T follicular helper cell (primary cell): Measurements from ENCODE around the gene KLHL22.
A peak's percentile ranks its signal among the peaks of the same experiment; 100 is the strongest.
"Not testable (repeated sequence)": the region's sequence is repeated elsewhere in the genome, so short reads cannot be mapped to it uniquely, and the experiment has no call there.

Source experiments
- DNase-seq: peaks from one replicate; pipeline ENCODE4 v3.0.0-alpha.2; 2020; ENCODE audit warnings: low read depth

The KLHL22 gene

DNA sequence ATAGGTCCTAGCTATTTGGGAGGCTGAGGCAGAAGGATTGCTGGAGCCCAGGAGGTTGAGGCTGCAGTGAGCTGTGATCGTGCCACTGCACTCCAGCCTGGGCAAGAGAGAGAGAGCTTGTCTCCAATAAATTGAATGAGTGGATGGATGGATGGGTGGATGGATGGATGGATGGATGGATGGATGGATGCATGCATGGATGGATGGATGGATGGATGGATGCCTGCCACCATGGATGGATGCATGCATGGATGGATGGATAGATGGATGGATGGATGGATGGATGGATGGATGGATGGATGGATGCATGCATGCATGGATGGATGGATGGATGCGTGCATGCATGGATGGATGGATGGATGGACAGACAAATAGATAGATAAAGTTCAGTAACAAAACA lies 25.1 kb downstream of the KLHL22 start:
- not testable (repeated sequence) for DNase-seq

DNA sequence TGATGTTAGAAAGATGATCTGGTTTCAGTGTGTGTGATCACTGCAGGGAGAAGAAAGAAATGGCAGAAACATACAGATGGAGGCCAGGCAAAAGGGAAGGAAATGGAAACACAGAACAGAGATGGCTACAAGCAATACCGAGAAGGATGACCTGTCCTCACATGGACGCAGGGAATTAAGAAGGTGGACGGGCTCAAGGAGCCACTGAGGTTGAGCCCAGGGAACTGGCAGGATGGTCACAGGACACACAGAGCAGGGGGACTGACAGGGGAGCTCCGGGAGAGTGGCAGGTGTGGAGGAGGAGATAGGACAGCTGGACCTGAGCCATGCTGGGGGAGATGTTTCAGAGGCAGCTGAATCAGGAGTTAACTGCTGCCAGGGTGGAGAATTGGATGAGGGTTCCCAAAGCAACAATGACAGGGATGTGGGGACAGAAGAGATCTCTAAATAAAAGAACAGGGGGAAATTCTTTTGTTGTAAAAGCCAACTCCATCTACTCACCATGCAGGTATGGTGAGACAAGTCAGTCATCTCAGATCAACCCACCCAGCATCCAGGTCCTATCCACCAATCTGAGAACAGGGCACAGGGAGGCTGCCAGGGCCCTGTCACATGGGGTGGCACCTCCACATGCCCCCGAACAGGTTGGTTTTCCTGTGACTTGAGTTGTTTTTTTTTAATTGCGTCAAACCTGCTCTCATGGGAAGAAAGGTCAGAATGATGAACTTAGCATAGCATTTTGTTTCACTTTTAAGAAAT lies 26.3 kb downstream of the KLHL22 start:
- DNase-seq = no peak

DNA sequence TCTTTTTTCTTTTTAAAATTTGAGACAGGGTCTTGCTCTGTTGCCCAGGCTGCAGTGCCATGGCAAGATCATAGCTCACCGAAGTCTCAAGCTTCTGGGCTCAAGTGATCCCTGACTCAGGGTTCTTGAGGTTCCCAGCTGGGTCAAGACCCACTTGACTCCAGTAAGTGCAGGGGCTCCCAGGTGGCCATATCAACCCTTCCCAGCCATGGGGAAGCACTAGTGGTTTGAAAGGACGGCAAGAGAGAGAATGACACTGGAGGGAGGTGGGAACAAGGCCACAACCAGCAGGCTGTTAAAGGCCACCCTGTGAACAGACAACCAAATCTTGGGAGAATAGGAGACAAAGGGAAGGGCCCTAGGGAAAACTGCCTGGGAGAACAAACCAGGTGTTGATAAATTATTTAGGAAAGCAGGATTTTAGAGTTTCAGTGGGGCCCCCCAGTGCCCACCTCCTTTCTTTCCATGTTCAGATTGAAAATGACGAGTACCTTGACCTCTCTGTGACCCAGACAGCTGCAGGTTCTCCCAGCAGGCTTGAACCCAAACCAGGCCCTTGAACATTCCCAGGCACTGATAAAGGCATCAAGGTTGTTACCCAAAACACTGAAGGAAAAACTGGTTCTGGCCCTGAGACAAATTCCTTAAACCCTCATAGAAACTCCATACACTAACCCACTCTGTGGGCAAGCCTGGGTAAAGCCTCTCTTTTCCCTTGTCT lies 28.8 kb downstream of the KLHL22 start:
- no peak for DNase-seq

DNA sequence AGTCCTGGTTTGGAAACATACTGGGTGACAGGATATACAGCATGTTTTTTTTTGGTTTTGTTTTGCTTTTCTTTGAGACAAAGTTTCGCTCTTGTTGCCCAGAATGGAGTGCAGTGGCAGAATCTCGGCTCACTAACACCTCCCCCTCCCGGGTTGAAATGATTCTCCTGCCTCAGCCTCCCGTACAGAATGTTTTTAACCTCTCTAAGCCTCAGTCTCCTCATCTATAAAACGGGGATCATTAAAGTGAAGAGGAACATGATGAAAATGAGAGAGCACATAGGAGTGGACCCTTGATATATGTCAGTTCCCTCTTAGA lies 29.9 kb downstream of the KLHL22 start:
- DNase-seq = no peak

DNA sequence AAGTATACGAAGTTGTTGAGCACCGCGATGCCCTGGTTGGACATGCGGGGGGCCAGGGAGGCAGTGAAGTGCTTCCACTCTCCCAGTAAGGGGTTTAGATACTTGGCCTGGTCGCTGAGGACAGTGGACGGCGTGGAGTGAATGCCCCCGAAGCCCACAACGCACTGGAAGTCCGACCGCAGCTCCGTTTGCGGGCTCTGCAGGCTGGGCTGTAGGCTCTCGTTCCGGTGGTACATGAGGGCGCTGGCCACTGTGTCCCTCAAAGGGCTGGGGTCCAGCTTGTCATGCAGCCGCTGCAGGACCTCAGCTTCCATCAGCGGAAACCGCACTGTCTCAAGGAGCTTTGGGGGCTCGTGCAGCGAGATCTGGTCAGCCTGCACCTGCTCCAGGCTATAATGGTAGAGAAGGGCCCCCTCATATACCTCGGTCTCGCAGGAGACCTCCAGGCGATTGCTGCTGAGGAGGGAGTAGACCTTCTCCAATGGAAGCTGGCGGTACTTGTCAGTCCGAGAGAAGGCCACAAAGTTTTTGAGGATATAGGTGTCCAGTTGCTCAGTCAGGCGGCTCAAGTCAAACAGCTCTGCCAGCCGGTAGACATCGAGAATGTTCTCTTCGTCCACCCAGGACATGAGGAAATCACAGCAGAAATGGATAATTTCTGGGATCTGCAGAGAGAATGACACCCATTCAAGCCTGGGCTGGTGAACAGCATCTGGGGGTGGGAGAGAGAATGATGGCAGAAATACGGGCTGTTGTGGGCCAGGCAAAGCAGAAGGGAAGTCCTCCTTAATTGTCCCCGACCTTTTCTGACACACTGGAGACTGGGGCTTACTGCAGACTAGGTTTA lies 30.5 kb downstream of the KLHL22 start:
- DNase-seq = no peak

DNA sequence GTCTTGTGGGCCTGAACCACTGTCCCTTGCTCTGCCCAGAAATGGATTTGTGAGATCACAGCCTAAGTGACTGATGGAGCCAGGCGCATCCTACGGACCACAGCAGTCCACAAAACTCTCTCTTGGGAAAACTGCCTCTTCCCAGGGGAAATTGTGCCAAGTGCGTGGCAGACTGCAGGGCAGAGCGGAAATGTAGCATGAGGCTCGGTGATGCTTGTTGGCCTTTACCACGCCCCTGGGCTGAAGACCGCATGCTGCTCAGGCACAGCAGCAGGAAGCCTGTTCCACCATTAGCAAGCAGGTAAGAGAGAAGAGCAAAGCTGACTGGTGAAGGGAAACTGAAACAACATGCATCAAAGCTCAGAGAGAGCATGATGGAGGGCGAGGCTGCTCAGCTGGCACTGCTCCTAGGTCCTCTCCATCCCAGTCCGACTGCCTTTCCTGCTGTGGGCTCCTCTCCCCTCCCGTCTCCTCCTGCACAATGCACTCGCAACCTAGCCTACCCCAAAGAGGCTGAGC lies 31.4 kb downstream of the KLHL22 start:
- peak; percentile 32 for DNase-seq

DNA sequence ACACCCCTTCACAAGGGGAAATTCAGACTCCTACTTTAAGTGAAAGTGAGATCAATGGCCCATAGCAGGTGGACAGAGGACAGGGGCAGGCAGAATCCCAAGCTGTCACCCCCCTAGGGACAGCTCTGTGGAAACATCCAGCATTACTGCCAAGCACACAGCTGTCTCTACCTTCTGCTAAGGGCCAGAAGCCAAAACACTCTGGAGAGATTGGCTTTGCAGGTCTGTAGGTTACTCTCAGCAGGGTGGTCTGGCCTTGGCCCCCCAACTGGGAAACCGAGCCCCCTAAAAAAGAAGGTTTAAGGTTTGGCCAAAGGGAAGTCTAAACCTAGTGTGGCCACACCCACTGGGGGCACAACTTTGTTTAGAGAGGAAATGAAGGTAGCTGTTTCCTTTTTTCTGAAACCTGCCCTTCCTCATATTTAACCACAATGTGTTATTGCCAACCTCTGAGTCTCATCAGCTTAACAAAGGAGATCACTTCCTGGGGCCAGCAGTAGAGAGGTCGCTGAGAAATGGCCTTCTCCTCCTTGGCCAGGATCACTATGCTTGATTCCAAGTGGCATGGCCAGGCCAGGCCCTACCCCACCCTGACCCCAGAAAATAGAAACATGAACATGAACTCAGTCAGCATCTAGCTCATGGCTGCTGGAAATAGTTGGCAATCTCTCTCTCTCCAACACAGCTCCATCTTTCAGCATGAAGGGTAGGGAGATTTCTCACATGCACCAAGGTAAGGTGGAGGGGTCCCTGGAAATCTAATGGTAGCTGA lies 32.1 kb downstream of the KLHL22 start:
- no peak for DNase-seq

DNA sequence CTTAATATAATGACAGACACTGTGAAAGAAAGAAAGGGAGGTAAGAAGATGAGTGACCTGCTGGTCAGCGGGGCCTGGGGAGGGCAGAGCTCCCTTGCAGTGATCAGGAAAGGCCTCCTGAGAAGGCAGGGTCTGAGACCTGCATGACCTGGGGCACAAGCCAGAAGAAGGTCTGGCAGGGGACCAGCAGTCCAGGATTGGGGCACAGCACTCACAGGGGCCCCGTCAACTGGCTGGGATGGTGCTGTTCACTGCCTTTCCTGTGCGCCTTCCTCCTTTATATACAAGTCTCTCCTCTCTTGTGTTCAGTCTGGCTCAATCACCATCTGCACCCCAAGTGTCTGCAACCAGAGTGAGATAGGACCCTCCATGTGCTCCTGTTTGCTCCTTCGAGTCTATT lies 35.7 kb downstream of the KLHL22 start:
- no peak for DNase-seq

DNA sequence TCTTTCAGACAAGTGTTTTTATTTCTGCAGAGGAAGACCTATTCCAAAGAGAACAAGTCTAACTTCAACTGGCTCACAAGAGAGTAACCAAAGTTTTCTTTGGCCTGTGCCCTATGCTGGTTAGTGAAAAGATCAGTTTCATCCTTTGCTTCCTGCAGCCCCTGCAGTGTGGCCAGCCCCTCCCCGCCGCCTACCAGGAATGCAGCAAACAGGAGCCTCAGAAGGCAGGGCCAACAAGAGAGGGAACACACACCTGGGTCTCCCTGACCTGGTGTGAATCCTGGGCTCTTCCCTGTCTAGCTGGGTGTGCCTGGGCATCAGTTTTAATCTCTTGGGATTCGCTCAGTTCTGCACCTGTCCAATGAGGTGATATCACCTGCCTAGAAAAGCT lies 36.4 kb downstream of the KLHL22 start:
- no peak for DNase-seq

DNA sequence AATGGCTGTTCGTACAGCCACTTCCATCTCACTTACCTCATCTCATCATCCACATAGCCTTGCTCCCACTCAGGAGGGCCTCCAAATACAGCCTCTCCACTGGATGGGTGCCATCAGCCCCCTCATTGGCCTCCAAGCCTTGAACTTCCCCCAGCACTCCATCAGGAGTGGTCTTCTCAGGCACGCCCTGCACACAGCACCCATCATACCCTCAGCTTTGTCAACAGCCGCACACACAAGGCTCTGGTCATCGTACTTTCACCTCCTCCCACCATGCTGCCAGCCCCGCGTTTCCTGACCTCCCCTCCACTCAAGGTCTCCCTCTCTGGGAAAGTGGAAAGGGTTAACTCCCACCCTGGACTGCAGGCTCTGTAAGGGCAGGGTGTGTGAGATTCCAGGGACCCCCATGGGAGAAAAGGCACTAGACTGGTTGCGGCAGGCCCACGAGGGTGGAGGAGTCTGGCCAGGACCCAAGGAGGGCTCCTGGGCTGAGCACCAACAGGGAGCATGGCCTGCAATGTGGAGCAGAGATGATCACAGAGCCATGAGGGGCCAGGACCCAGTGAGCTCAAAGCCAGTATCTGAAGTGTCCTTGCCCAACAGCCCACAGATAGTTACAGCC lies 37.0 kb downstream of the KLHL22 start:
- DNase-seq = no peak

DNA sequence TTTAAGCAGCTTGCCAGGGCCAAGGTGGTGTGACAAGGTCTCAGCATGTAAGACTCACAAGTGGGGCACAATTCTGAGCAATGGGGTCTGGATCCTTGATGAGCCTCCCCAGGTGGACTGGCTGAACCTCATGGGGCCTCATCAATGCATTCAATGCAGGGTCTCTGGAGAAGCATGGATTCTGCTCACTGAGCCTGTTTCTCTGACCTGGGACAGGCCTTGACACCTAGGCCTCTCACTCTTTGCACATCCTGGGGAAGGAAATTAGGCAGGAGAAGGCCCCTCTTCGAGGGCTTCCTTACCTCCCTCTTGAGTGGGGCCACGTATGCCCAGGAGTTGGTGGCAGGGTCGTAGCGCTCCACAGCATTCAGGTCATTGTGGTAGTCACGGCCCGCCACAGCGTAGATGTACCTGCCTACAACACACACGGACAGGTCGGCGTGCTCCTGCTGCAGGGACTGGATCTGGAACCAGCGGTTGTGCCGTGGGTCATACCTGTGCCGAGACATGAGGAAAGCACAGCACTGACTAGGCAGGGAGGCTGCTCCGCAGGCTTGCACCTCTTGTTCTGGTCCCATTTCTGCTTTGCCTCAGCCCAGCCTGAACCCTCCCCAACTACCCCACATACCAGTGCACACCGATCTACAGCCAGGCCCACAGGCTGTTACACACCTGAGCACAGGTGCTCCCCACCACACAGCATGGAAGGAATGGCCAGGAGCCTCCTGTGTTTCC lies 37.9 kb downstream of the KLHL22 start:
- no peak for DNase-seq

DNA sequence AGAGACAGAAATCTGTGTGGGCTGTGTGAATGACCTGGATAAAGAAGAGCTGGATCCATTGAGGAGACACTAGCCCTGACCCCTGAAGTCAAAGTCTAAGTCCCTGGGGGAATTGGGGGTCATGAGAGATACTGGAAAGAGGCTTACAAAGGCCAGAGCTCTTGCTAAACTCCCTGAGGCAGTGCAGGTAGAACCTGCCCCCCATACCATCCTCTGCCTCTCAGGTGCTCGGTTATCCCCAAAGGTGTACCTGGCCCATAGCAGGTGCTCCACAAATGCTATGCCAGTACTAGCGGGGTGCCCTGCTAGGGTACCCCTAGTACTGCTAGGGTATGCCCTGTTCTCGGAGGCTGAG lies 38.9 kb downstream of the KLHL22 start:
- DNase-seq = no peak

DNA sequence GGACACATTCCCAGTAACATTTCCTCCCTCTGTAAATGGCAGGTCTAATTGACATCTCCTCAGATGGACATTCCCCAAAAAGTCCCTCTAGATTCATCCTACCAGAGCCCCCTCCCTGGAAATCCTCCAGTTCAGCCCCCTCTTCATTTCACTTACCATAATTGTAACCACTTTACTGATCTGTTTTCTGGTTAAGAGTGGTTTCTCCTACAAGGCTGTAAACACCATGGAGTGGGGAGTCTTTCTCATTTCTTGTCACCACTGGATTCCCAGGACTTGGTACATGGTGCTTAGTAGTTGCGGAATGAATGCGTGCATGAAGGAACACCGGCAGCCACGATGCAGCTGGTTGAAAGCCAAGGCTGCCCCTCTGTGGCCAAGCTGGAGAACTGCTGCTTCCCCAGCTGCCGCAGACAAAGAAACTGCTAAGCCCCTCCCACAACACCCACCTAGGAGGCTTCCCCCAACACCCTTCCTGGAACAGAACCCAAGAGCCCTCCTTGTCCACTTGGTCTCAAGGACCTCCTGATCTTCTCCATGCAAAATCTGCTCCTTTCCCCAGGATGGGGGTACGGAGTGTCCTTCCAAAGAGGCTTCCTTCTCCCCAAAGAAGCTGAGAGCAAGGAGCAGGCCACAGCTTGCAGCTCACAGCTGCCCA lies 39.4 kb downstream of the KLHL22 start:
- DNase-seq = peak; percentile 60

DNA sequence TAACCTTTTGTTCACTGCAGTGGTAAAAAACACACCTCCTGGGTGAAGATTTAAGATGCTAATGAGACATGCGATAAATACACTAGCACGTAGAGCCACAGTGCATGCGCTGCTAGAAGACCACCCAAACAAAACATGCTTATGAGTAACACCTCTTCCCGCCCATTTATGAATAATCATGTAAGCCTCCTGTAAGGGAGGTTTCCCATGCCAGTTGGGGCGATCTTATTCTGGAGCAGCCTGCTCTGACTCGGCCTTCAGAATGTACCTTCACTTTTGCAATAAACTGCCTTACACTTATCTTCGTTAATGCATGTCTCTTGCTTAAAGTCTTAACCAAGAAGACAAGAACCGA lies 39.9 kb downstream of the KLHL22 start:
- no peak for DNase-seq

DNA sequence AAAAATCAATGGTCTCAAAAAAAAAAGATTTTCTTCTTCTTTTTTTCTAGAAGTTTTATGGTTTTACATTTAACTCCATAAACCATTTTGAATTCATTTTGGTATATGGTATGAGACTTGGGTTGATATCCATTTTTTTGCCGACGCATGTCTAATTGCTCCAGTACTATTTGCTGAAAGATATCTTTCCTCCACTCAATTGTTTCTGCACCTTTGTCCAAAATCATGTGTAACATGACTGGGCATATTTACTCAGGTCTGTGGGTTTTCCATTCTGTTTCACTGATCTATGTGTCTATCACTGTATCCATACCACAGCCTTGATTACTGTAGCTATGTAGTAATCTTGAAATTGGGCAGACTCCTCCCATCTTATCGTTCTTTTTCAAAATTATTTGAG lies 42.4 kb downstream of the KLHL22 start:
- no peak for DNase-seq

DNA sequence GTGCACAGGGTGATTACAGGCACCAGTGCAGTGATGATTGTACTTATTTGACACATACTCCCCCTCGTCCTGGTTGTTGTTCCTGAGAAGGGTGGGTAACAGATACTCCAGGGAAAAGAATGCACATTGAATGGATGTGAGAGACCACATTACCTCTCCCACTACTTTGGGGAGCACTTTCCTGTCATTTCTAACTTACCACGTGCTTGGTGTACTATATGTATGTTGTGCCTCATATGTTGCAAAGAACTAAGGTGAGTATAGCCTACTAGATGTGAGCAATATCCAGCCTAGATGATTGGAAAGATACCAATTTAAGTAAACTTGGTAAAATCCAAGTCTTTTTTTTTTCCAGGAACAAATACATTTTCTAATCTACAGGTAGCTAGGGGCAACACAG lies 43.7 kb downstream of the KLHL22 start:
- no peak for DNase-seq

DNA sequence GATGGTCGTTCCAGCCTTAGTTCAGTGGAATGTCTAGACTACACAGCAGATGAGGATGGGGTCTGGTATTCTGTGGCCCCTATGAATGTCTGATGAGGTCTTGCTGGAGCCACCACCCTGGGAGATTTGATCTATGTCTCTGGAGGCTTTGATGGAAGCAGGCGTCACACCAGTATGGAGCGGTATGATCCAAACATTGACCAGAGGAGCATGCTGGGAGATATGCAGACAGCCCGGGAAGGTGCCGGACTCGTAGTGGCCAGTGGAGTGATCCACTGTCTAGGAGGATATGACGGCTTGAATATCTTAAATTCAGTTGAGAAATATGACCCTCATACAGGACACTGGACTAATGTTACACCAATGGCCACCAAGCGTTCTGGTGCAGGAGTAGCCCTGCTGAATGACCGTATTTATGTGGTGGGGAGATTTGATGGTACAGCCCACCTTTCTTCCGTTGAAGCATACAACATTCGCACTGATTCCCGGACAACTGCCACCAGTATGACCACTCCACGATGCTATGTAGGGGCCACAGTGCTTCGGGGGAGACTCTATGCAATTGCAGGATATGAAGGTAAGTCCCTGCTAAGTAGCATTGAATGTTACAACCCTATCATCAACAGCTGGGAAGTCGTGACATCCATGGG lies 44.3 kb downstream of the KLHL22 start:
- not testable (repeated sequence) for DNase-seq

DNA sequence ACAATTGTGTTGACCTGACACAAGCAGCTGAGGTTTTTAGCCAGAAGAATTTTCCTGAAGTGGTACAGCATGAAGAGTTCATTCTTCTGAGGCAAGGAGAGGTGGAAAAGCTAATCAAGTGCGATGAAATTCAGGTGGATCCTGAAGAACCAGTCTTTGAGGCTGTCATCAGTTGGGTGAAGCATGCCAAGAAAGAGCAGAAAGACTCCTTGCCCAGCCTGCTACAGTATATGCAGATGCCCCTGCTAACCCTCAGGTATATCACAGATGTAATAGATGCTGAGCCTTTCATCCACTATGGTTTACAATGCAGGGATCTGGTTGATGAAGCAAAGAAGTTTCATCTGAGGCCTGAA lies 45.1 kb downstream of the KLHL22 start:
- no peak for DNase-seq

DNA sequence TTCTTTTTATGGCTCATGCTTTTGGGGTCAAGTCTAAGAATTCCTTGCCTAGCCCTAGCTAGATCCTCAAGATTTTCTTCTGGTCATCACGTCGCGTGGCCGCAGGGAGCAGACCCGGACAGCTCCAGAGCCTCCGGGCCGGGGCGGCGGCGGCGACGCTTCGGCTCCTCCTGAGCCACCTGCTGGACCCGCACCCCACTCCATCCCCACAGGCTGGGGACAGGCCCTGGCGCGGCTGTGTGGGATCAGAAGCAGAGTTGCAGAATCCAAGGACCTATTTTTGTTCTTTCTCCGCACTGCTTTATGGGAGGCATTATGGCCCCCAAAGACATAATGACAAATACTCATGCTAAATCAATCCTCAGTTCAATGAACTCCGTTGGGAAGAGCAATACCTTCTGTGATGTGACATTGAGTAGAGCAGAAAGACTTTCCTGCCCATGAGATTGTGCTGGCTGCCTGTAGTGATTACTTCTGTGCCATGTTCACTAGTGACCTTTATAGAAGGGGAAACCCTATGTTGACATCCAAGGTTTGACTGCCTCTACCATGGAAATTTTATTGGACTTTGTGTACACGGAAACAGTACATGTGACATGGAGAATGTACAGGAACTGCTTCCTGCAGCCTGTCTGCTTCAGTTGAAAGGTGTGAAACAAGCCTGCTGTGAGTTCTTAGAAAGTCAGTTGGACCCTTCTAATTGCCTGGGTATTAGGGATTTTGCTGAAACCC lies 45.6 kb downstream of the KLHL22 start:
- DNase-seq = no peak
